Psoas muscle (tissue), 8 donors: ENCODE measurements around the gene STUM. TPM values are rescaled to one million over a fixed set of nuclear protein-coding genes. Genes with fewer than 3 reads are reported as not detected.
A peak's percentile ranks its signal among the peaks of the same experiment; 100 is the strongest.

Experiments used
- ATAC-seq, 4 donors: fragments of 200-7000 bp; cut with Tn5 transposase; one replicate each; pipeline ENCODE4 v1.9.1; 2020; ENCODE audit warnings: moderate library complexity in 3 of 4, mild to moderate bottlenecking in 2 of 4
- DNase-seq, 2 donors: peaks; one replicate each; pipeline ENCODE4 v3.0.0-alpha.2; 2020
- H3K27ac ChIP-seq: fragments of 200-600 bp; one replicate; pipeline ENCODE4 v1.8.0; 2022
- H3K27me3 ChIP-seq, 3 donors: fragments of 200-600 bp in 1 of 3; one replicate each; pipeline versions ENCODE4 v1.6.1 to v1.8.0; 2013 to 2022; ENCODE audit warnings: low read length in 2 of 3, mild to moderate bottlenecking in 2 of 3, moderate library complexity in 1 of 3; ENCODE audit not compliant: insufficient read depth in 3 of 3
- H3K36me3 ChIP-seq, 2 donors: fragments of 200-600 bp in 1 of 2; one replicate each; pipeline versions ENCODE4 v1.6.1 to v1.8.0; 2013 to 2022; ENCODE audit warnings: low read depth in 1 of 2, mild to moderate bottlenecking in 1 of 2, moderate library complexity in 1 of 2; ENCODE audit not compliant: insufficient read depth in 1 of 2
- H3K4me1 ChIP-seq: fragments of 200-600 bp; one replicate; pipeline ENCODE4 v1.8.0; 2022
- H3K4me3 ChIP-seq: fragments of 200-600 bp; one replicate; pipeline ENCODE4 v1.8.0; 2022; ENCODE audit warnings: mild to moderate bottlenecking
- H3K9me3 ChIP-seq: fragments of 200-600 bp; one replicate; pipeline ENCODE4 v1.8.0; 2022
- CTCF ChIP-seq: fragments of 200-600 bp; IDR thresholded peaks from one replicate; pipeline ENCODE4 v1.8.0; 2022; ENCODE audit warnings: antibody characterized with exemption
- WGBS, 3 donors: extraction: QIAGEN DNeasy Blood & Tissue Kit; methylation state at CpG; one replicate each; pipeline versions ENCODE4 v1.1.6 to v1.1.7; 2013; 5-methylcytosine and 5-hydroxymethylcytosine counted together
- intact Hi-C, 2 donors: fragments of 100-400 bp; cut with DNase I; formaldehyde crosslinking; loops; one replicate each; pipeline versions ENCODE4 v1.11.0 to v1.14.2; 2022
- polyA plus RNA-seq, 3 donors: library from polyadenylated mRNA; stranded (reverse); fragments of 200-250 nt; gene quantifications; one replicate each; pipeline ENCODE4 v1.2.3, GENCODE V29; 2013
- total RNA-seq, 4 donors: library from RNA; stranded (reverse); fragmentation: NEBNext Ultra II Directional in 2 of 4; extraction: Animal tissue kit (Norgen Biotek cat#: 25700) in 2 of 4; gene quantifications; one replicate each; pipeline versions ENCODE4 v1.2.1 to v1.2.4, GENCODE V29; 2021 to 2023
- donor health status: healthy with polysubstance abuse.
- donor health status: DM: no; HTN: no; CAD: no; lungs with moderate emphysema.
- donor health status: Bipolar disorder and iron deficiency.
- donor health status: healthy.
- donor health status: DM: yes; HTN: yes; CAD: no.
- donor health status: DM: no; HTN: no; CAD: no.
- donor health status: DM: no; HTN: no; CAD: no.
- donor health status: DM: yes; HTN: yes; CAD: no.

Gene STUM
- total and polyA plus RNA-seq, 7 donors, result 0.34 to 1.5 (median 0.96) TPM

GRCh38 chr1:226632169-226632879, 83.8 kb downstream of the STUM start:
- H3K27ac ChIP-seq, result no peak overlapping the region
- H3K36me3 ChIP-seq, result peaks cover 0 to 6% of the 10 kb centered on the region in 2 donors
- ATAC-seq (peak in 1 of 4 donors; percentile 23), DNase-seq (peak in 1 of 2 donors; percentile 63)
- peaks cover 10% of the 10 kb centered on the region for H3K4me1 ChIP-seq
- no peaks in the 10 kb centered on the region for H3K9me3 ChIP-seq
- WGBS, 3 donors, result 75 to 87% (median 78%) methylated on average over 9 of the region's 9 CpGs
- no peak for TF ChIP-seq CTCF
- no peak overlapping the region for H3K4me3 ChIP-seq
- intact Hi-C loops, result no loop called here
- no peaks in the 10 kb centered on the region for H3K27me3 ChIP-seq

GRCh38 chr1:226632922-226633351, 84.4 kb downstream of the STUM start:
- Histone ChIP-seq H3K4me1 (peaks cover 16% of the 10 kb centered on the region), H3K27me3 (no peaks in the 10 kb centered on the region), H3K36me3 (peaks cover 0 to 10% of the 10 kb centered on the region in 2 donors), H3K9me3 (no peaks in the 10 kb centered on the region), H3K4me3 (no peak overlapping the region), H3K27ac (no peak overlapping the region)
- no peak for TF ChIP-seq CTCF
- intact Hi-C loops, result no loop called here
- WGBS, 3 donors, result 68 to 91% (median 79%) methylated on average over 10 of the region's 10 CpGs
- DNase-seq (peak in 1 of 2 donors; percentile 47), ATAC-seq (no peak)

DNA sequence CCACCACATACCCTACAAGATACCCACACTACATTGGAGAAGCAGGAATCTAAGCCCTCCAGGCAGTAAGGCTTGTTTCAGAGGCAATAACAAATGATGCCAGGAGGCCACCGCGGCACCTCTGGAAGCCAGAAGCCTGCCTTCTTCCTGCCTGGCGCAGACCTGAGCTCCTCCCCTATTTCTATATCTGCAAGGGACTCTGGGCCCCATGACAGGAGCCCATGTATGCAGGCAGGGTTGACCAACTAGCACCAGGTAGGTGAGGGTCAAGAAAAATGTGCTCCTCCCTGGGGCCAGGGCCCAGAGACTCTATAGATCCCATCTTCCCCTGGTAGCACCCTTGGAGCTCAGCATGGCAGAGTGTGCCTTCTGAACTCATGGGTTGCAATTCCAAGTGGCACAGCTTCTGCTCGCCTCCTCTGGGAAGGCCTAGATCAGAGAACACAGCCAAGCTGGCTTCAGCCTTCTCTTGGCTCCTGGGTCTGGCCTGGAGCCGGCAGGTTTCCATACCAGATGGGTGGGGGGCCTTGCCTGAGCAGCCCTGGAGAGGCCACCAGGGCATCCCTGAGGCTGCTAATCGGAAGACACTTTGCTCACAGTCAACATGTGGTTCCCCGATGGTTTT, 85.1 kb downstream of the STUM start:
- Histone ChIP-seq H3K27ac (peak overlapping the region; percentile 30), H3K36me3 (peaks cover 0 to 10% of the 10 kb centered on the region in 2 donors), H3K9me3 (no peaks in the 10 kb centered on the region), H3K27me3 (no peaks in the 10 kb centered on the region), H3K4me3 (no peak overlapping the region), H3K4me1 (peaks cover 20% of the 10 kb centered on the region)
- DNase-seq, result peak in 1 of 2 donors; percentile 39
- peak; percentile 9 to 17 (median 16) for ATAC-seq
- no peak for TF ChIP-seq CTCF
- WGBS, 3 donors, result 26 to 40% (median 31%) methylated on average over 7 of the region's 7 CpGs
- intact Hi-C loops, result loop anchor here (1.0 to 2.0 kb wide), 3 partner anchors 53 to 195 kb away; no protein-coding TSS in a partner anchor

- H3K27me3 ChIP-seq, result no peaks in the 10 kb centered on the region
- intact Hi-C loops, result loop anchor here (1.0 to 2.0 kb wide), 3 partner anchors 53 to 195 kb away; no protein-coding TSS in a partner anchor
- peak; percentile 97 for TF ChIP-seq CTCF
- H3K4me3 ChIP-seq, result no peak overlapping the region
- ATAC-seq (peak; percentile 83 to 90 (median 86)), DNase-seq (peak; percentile 78 to 92)
- H3K27ac ChIP-seq, result peak overlapping the region; percentile 30
- H3K36me3 ChIP-seq, result peaks cover 0 to 12% of the 10 kb centered on the region in 2 donors
- H3K9me3 ChIP-seq, result no peaks in the 10 kb centered on the region
- 2 to 5% (median 3%) methylated on average over 6 of the region's 6 CpGs for WGBS, 3 donors
- peaks cover 20% of the 10 kb centered on the region for H3K4me1 ChIP-seq
Observed at GRCh38 chr1:226634166-226634588, 85.6 kb downstream of the STUM start.
